HepG2 (cell line): Measurements from ENCODE around the gene ACAD11. TPM values are rescaled to one million over a fixed set of nuclear protein-coding genes. Genes with fewer than 3 reads are reported as not detected.

ENCODE experiments used
- ATAC-seq: fragments of 200-7000 bp; cut with Tn5 transposase; 3 replicates; pipeline ENCODE4 v1.9.1; 2020; ENCODE audit warnings: mild to moderate bottlenecking, moderate library complexity
- BruUV-seq: library from RNA; stranded (reverse); fragments of 400-500 nt; replicated peaks from 2 replicates; lab custom pipeline; 2021; lab: Mats Ljungman, UMichigan
- CTCF ChIA-PET: fragments of 300-600 bp; formaldehyde crosslinking; extraction: SDS; loops from one replicate; lab custom pipeline; 2021; ENCODE audit warnings: low total read pairs, inconsistent platforms, low intra/inter-chr PET ratio; lab: Yijun Ruan, JAX
- POLR2A ChIA-PET: fragments of 350-600 bp; sonication (Branson Sonifier 250); formaldehyde crosslinking; loops from one replicate; lab custom pipeline; 2020; ENCODE audit warnings: antibody characterized with exemption, inconsistent platforms; lab: Yijun Ruan, JAX
- DNase-seq: peaks from one replicate; pipeline ENCODE4 v3.0.0-alpha.2; 2015; ENCODE audit warnings: low spot score
- FAIRE-seq: peaks from 3 replicates; lab custom pipeline; 2011; peaks lifted over from hg19 to GRCh38; lab: Jason Lieb, UNC
- H2AFZ ChIP-seq: one replicate; pipeline ENCODE4 v1.6.1; 2011; ENCODE audit warnings: low read length, inconsistent platforms
- H3K27ac ChIP-seq: fragments of 300-600 bp; 3 replicates; pipeline ENCODE4 v1.8.0; 2011; ENCODE audit warnings: mixed run types, mild to moderate bottlenecking, mixed read lengths, low read length, inconsistent platforms; ENCODE audit not compliant: insufficient read depth; ENCODE audit errors: extremely low read length
- H3K27me3 ChIP-seq, 2 experiments: fragments of 200-600 bp in 1 of 2; 2 replicates in 1 of 2; 3 replicates in 1 of 2; pipeline versions ENCODE4 v1.6.0 to v1.8.0; 2011; ENCODE audit warnings: low read length in 2 of 2, mild to moderate bottlenecking in 2 of 2, moderate library complexity in 2 of 2, inconsistent platforms in 1 of 2; ENCODE audit not compliant: insufficient read depth in 2 of 2, control insufficient read depth in 1 of 2
- H3K36me3 ChIP-seq, 2 experiments: fragments of 200-600 bp in 1 of 2; replicated peaks in 1 of 2; 2 replicates in 1 of 2; 3 replicates in 1 of 2; pipeline versions ENCODE4 v1.5.1 to v1.8.0; 2011; ENCODE audit warnings: low read length in 2 of 2, inconsistent platforms in 1 of 2; ENCODE audit not compliant: insufficient read depth in 2 of 2, control insufficient read depth in 1 of 2
- H3K4me1 ChIP-seq: 2 replicates; pipeline ENCODE4 v1.5.1; 2012; ENCODE audit warnings: low read length, inconsistent platforms; ENCODE audit not compliant: insufficient read depth
- H3K4me2 ChIP-seq: 2 replicates; pipeline ENCODE4 v1.6.0; 2011; ENCODE audit warnings: low read depth, low read length, inconsistent platforms
- H3K4me3 ChIP-seq, 3 experiments: fragments of 200-600 bp in 1 of 3; sonication (generic), shearing (Covaris generic) in 1 of 3; replicated peaks in 1 of 3; 2 replicates each; pipeline ENCODE4 v1.5.1; 2011 to 2016; ENCODE audit warnings: low read length in 3 of 3, inconsistent platforms in 2 of 3, low read depth in 2 of 3, mild to moderate bottlenecking in 2 of 3, control low read depth in 1 of 3, mixed read lengths in 1 of 3; ENCODE audit not compliant: insufficient read depth in 1 of 3
- H3K79me2 ChIP-seq: one replicate; pipeline ENCODE4 v1.6.1; 2011; ENCODE audit warnings: low read length, inconsistent platforms; ENCODE audit not compliant: insufficient read depth
- H3K9ac ChIP-seq: 2 replicates; pipeline ENCODE4 v1.6.0; 2011; ENCODE audit warnings: mild to moderate bottlenecking, low read depth, low read length, inconsistent platforms; ENCODE audit not compliant: insufficient read depth
- H3K9me3 ChIP-seq: 2 replicates; pipeline ENCODE4 v1.5.1; 2012; ENCODE audit warnings: mild to moderate bottlenecking, low read length
- H4K20me1 ChIP-seq: 2 replicates; pipeline ENCODE4 v1.6.0; 2011; ENCODE audit warnings: inconsistent platforms, mild to moderate bottlenecking, low read length, moderate library complexity; ENCODE audit not compliant: insufficient read depth
- BORCS8-MEF2B ChIP-seq: sonication (generic); formaldehyde crosslinking; IDR thresholded peaks from 2 replicates; pipeline ENCODE4 v1.8.0; 2022; ENCODE audit warnings: mild to moderate bottlenecking, missing genetic modification reagents
- CEBPB ChIP-seq: IDR thresholded peaks from 2 replicates; pipeline ENCODE4 v1.6.1; 2011; ENCODE audit warnings: low read depth, low read length, improper control_type of control experiment, borderline replicate concordance
- CENPX ChIP-seq: sonication (generic); formaldehyde crosslinking; IDR thresholded peaks from 2 replicates; pipeline ENCODE4 v1.9.0; 2021; ENCODE audit warnings: mild to moderate bottlenecking, missing genetic modification reagents, moderate library complexity
- HDAC1 ChIP-seq: sonication (generic); formaldehyde crosslinking; IDR thresholded peaks from 2 replicates; pipeline ENCODE4 v1.5.1; 2020; ENCODE audit warnings: mild to moderate bottlenecking, missing genetic modification reagents
- HOXA9 ChIP-seq: sonication (generic); formaldehyde crosslinking; IDR thresholded peaks from 2 replicates; pipeline ENCODE4 v1.8.1; 2022; ENCODE audit warnings: missing genetic modification reagents, mild to moderate bottlenecking, moderate library complexity, borderline replicate concordance
- JUND ChIP-seq: sonication (generic); formaldehyde crosslinking; IDR thresholded peaks from 2 replicates; pipeline ENCODE4 v1.8.0; 2022; ENCODE audit warnings: mild to moderate bottlenecking, missing genetic modification reagents
- KAT7 ChIP-seq: IDR thresholded peaks from 2 replicates; pipeline ENCODE4 v1.6.1; 2018; ENCODE audit warnings: borderline replicate concordance, missing compliant biosample characterization
- NBN ChIP-seq: fragments of 450-650 bp; conservative IDR thresholded peaks from 2 replicates; pipeline ENCODE4 v1.6.1; 2017
- SOX13 ChIP-seq, 3 experiments: fragments of 450-650 bp in 1 of 3; sonication (generic) in 1 of 3; formaldehyde crosslinking in 1 of 3; IDR thresholded peaks in 2 of 3; conservative IDR thresholded peaks in 1 of 3; 2 replicates each; pipeline versions ENCODE4 v1.5.0 to v1.6.1; 2016 to 2020; ENCODE audit warnings: antibody characterized with exemption in 1 of 3, mild to moderate bottlenecking in 1 of 3, missing compliant biosample characterization in 1 of 3, missing genetic modification reagents in 1 of 3, moderate library complexity in 1 of 3
- ZFP82 ChIP-seq: sonication (generic); formaldehyde crosslinking; IDR thresholded peaks from 2 replicates; pipeline ENCODE4 v1.5.1; 2020; ENCODE audit warnings: mild to moderate bottlenecking, missing genetic modification reagents, borderline replicate concordance
- ZNF205 ChIP-seq: IDR thresholded peaks from 2 replicates; pipeline ENCODE4 v1.6.1; 2018; ENCODE audit warnings: missing biosample characterization, missing genetic modification reagents
- ZNF746 ChIP-seq: sonication (generic); formaldehyde crosslinking; IDR thresholded peaks from 2 replicates; pipeline ENCODE4 v1.8.0; 2022; ENCODE audit warnings: mild to moderate bottlenecking, missing genetic modification reagents
- WGBS: methylation state at CpG from one replicate; pipeline ENCODE4 v1.1.6; 2017; ENCODE audit warnings: low lambda C conversion rate; 5-methylcytosine and 5-hydroxymethylcytosine counted together
- in situ Hi-C: cut with HindIII; loops from 2 replicates; pipeline ENCODE4 v1.10.0; 2017; ENCODE audit warnings: low pct_unique_long_range_greater_than_20kb; ENCODE audit not compliant: extremely low pct_ligation_motif_present
- intact Hi-C: fragments of 100-400 bp; cut with micrococcal nuclease; formaldehyde crosslinking; loops from one replicate; pipeline ENCODE4 v1.10.0; 2022; ENCODE audit not compliant: unreplicated experiment
- polyA plus RNA-seq, 8 experiments: library from polyadenylated mRNA; depleted of rRNA in 3 of 8; stranded (reverse) in 7 of 8; unstranded in 1 of 8; fragments of >200 nt; fragmentation: Illumina TruSeq in 4 of 8; extraction: Trizol in 4 of 8; gene quantifications; 2 replicates each; pipeline versions ENCODE4 v1.2.1 to v1.2.3, GENCODE V29; 2011 to 2016; ENCODE audit warnings: low read depth in 4 of 8, missing spikeins in 1 of 8, mixed read lengths in 1 of 8; ENCODE audit not compliant: insufficient read depth in 1 of 8
- total RNA-seq, 5 experiments: library from RNA; depleted of rRNA; stranded (reverse); fragments of >200 nt; fragmentation: Illumina TruSeq; extraction: Trizol; gene quantifications; 2 replicates each; pipeline ENCODE4 v1.2.3, GENCODE V29; 2016; ENCODE audit warnings: low read depth in 1 of 5
- TF ChIP-seq, protein P1 (sequence below): sonication (generic); formaldehyde crosslinking; IDR thresholded peaks from 2 replicates; pipeline ENCODE4 v1.5.1; 2020; ENCODE audit warnings: missing genetic modification reagents, mild to moderate bottlenecking, borderline replicate concordance
- TF ChIP-seq, protein P2 (sequence below): sonication (generic); formaldehyde crosslinking; IDR thresholded peaks from 2 replicates; pipeline ENCODE4 v1.5.0; 2020; ENCODE audit warnings: missing genetic modification reagents, mild to moderate bottlenecking, borderline replicate concordance
- TF ChIP-seq, protein P3 (sequence below): sonication (generic); formaldehyde crosslinking; IDR thresholded peaks from 2 replicates; pipeline ENCODE4 v1.5.0; 2020; ENCODE audit warnings: mild to moderate bottlenecking, missing genetic modification reagents
- TF ChIP-seq, protein P4 (sequence below): sonication (generic); formaldehyde crosslinking; IDR thresholded peaks from 2 replicates; pipeline ENCODE4 v1.4.0; 2020; ENCODE audit warnings: missing genetic modification reagents

ACAD11 gene
- total and polyA plus RNA-seq, 2 of the 13 experiments (the other 11 are each of a cell fraction or from before 2014, with no cell fraction given) = 30.6 to 56.9 TPM

DNA sequence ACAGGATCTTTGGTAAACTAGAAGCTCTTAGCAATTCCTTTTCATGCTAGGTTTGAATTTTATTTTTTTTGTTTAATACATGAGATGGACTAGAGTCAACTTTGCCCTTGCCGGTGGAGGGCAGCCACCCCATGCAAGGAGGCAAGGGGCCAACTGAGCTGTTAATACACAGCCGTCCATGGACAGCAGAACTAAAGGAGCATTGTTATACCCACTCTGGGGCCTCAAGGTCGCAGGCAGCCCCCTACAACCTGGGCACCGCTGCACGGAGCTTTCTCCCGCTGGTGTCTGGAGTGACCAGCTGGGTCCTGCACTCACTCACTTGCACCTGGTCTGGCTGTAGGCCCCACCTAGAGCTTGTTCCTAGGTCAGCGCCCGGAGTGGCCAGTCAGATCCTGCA, 110.4 kb downstream of the ACAD11 start (continued):
- TF ChIP-seq, protein P1, sequence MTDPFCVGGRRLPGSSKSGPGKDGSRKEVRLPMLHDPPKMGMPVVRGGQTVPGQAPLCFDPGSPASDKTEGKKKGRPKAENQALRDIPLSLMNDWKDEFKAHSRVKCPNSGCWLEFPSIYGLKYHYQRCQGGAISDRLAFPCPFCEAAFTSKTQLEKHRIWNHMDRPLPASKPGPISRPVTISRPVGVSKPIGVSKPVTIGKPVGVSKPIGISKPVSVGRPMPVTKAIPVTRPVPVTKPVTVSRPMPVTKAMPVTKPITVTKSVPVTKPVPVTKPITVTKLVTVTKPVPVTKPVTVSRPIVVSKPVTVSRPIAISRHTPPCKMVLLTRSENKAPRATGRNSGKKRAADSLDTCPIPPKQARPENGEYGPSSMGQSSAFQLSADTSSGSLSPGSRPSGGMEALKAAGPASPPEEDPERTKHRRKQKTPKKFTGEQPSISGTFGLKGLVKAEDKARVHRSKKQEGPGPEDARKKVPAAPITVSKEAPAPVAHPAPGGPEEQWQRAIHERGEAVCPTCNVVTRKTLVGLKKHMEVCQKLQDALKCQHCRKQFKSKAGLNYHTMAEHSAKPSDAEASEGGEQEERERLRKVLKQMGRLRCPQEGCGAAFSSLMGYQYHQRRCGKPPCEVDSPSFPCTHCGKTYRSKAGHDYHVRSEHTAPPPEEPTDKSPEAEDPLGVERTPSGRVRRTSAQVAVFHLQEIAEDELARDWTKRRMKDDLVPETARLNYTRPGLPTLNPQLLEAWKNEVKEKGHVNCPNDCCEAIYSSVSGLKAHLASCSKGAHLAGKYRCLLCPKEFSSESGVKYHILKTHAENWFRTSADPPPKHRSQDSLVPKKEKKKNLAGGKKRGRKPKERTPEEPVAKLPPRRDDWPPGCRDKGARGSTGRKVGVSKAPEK (CRISPR knock-in tag) = no peak
- TF ChIP-seq NBN = no peak

DNA sequence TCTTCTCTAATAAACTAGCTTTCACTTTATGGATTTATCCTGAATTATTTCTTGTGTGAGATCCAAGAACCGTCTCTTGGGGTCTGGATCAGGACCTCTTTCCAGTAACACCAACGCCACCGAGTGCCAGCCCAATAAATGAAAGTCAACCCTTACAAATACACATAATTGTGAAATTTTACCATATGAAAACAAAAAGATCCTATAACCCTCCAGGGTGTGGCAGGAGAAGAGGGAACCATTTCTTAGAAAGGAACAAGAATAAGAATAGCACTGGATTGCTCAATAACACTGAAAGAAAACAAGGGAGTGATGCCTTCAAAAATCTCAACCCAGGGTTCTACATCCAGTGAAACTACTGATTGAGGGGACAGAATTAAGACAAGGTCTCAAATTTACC, 114.1 kb downstream of the ACAD11 start:
- Histone ChIP-seq H3K4me1 (peaks cover 27% of the 10 kb centered on the region), H3K36me3 (peaks cover 0 to under 1% of the 10 kb centered on the region in 2 experiments; a peak in 1 of 5 replicates), H3K27me3 (no peaks in the 10 kb centered on the region), H3K27ac (no peak overlapping the region), H3K9ac (no peak overlapping the region), H3K4me3 (no peak overlapping the region), H4K20me1 (no peaks in the 10 kb centered on the region), H3K4me2 (no peak overlapping the region), H2AFZ (no peak overlapping the region), H3K79me2 (no peaks in the 10 kb centered on the region), H3K9me3 (no peaks in the 10 kb centered on the region)
- POLR2A ChIA-PET = no interaction called here
- no TSS peak for BruUV-seq
- WGBS = 99% methylated on average over 3 of the region's 3 CpGs
- CTCF ChIA-PET = no interaction called here
- no peak for DNase-seq
- no peak for ATAC-seq
- intact Hi-C loops (no loop called here), in situ Hi-C loops (loop anchor here (25.0 kb wide), 1 partner anchor 842 kb away; no protein-coding TSS in a partner anchor)
- FAIRE-seq = no peak
- TF ChIP-seq JUND (CRISPR knock-in tag) (no peak), SOX13 (IDR thresholded peaks at IDR 0.05) (no peak), SOX13 (CRISPR knock-in tag; conservative IDR thresholded peaks at IDR 0.05 in 1 of 2, IDR thresholded peaks at IDR 0.05 in 1 of 2) (no peak), HDAC1 (no peak), KAT7 (CRISPR knock-in tag) (no peak), CENPX (CRISPR knock-in tag) (no peak), HOXA9 (CRISPR knock-in tag) (no peak), ZNF746 (CRISPR knock-in tag) (no peak), BORCS8-MEF2B (no peak), ZFP82 (CRISPR knock-in tag) (no peak), ZNF205 (CRISPR knock-in tag) (no peak), CEBPB (no peak)
- TF ChIP-seq, protein P2, sequence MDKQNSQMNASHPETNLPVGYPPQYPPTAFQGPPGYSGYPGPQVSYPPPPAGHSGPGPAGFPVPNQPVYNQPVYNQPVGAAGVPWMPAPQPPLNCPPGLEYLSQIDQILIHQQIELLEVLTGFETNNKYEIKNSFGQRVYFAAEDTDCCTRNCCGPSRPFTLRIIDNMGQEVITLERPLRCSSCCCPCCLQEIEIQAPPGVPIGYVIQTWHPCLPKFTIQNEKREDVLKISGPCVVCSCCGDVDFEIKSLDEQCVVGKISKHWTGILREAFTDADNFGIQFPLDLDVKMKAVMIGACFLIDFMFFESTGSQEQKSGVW (CRISPR knock-in tag) = no peak
- TF ChIP-seq, protein P3, sequence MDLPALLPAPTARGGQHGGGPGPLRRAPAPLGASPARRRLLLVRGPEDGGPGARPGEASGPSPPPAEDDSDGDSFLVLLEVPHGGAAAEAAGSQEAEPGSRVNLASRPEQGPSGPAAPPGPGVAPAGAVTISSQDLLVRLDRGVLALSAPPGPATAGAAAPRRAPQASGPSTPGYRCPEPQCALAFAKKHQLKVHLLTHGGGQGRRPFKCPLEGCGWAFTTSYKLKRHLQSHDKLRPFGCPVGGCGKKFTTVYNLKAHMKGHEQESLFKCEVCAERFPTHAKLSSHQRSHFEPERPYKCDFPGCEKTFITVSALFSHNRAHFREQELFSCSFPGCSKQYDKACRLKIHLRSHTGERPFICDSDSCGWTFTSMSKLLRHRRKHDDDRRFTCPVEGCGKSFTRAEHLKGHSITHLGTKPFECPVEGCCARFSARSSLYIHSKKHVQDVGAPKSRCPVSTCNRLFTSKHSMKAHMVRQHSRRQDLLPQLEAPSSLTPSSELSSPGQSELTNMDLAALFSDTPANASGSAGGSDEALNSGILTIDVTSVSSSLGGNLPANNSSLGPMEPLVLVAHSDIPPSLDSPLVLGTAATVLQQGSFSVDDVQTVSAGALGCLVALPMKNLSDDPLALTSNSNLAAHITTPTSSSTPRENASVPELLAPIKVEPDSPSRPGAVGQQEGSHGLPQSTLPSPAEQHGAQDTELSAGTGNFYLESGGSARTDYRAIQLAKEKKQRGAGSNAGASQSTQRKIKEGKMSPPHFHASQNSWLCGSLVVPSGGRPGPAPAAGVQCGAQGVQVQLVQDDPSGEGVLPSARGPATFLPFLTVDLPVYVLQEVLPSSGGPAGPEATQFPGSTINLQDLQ (CRISPR knock-in tag) = no peak
- TF ChIP-seq, protein P4, sequence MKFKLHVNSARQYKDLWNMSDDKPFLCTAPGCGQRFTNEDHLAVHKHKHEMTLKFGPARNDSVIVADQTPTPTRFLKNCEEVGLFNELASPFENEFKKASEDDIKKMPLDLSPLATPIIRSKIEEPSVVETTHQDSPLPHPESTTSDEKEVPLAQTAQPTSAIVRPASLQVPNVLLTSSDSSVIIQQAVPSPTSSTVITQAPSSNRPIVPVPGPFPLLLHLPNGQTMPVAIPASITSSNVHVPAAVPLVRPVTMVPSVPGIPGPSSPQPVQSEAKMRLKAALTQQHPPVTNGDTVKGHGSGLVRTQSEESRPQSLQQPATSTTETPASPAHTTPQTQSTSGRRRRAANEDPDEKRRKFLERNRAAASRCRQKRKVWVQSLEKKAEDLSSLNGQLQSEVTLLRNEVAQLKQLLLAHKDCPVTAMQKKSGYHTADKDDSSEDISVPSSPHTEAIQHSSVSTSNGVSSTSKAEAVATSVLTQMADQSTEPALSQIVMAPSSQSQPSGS (CRISPR knock-in tag) = no peak
